Spleen (tissue), 11 donors: ENCODE measurements around the gene SUGP2. TPM values are rescaled to one million over a fixed set of nuclear protein-coding genes. Genes with fewer than 3 reads are reported as not detected.
A peak's percentile ranks its signal among the peaks of the same experiment; 100 is the strongest.

ENCODE experiments used
- DNase-seq: peaks from one replicate; pipeline ENCODE4 v3.0.0-alpha.2; 2020
- H3K27ac ChIP-seq, 8 donors: fragments of 200-600 bp; sonication (generic) in 7 of 8; 1 replicate in 4 of 8; 2 replicates in 4 of 8; pipeline versions ENCODE4 v1.5.0 to v1.8.0; 2016 to 2021; ENCODE audit warnings: inconsistent platforms in 4 of 8, mild to moderate bottlenecking in 4 of 8, moderate library complexity in 1 of 8
- H3K27me3 ChIP-seq, 7 donors: fragments of 200-600 bp; sonication (generic) in 6 of 7; replicated peaks in 1 of 7; 1 replicate in 4 of 7; 2 replicates in 3 of 7; pipeline versions ENCODE4 v1.5.0 to v1.8.0; 2016 to 2021; ENCODE audit warnings: inconsistent platforms in 3 of 7, mild to moderate bottlenecking in 1 of 7
- H3K36me3 ChIP-seq, 6 donors: fragments of 200-600 bp; sonication (generic) in 5 of 6; 1 replicate in 4 of 6; 2 replicates in 2 of 6; pipeline versions ENCODE4 v1.5.0 to v1.8.0; 2016 to 2021; ENCODE audit warnings: inconsistent platforms in 2 of 6
- H3K4me1 ChIP-seq, 6 donors: fragments of 200-600 bp; sonication (generic) in 5 of 6; 1 replicate in 3 of 6; 2 replicates in 3 of 6; pipeline versions ENCODE4 v1.5.0 to v1.8.0; 2016 to 2021; ENCODE audit warnings: inconsistent platforms in 3 of 6
- H3K4me3 ChIP-seq, 8 donors: fragments of 200-600 bp; sonication (generic) in 7 of 8; 1 replicate in 4 of 8; 2 replicates in 4 of 8; pipeline versions ENCODE4 v1.5.0 to v1.8.0; 2016 to 2021; ENCODE audit warnings: inconsistent platforms in 4 of 8, mild to moderate bottlenecking in 4 of 8, moderate library complexity in 2 of 8
- H3K9me3 ChIP-seq, 8 donors: fragments of 200-600 bp; sonication (generic) in 7 of 8; 1 replicate in 4 of 8; 2 replicates in 4 of 8; pipeline versions ENCODE4 v1.5.0 to v1.8.0; 2016 to 2021; ENCODE audit warnings: inconsistent platforms in 4 of 8
- CTCF ChIP-seq, 11 experiments: fragments of 200-600 bp in 7 of 11; fragments of 450-650 bp in 4 of 11; sonication (generic) in 4 of 11; IDR thresholded peaks in 8 of 11; conservative IDR thresholded peaks in 3 of 11; 1 replicate in 7 of 11; 2 replicates in 4 of 11; pipeline versions ENCODE4 v1.4.0 to v1.8.0; 2016 to 2021; ENCODE audit warnings: antibody characterized with exemption in 11 of 11, inconsistent platforms in 4 of 11, mild to moderate bottlenecking in 1 of 11
- POLR2A ChIP-seq, 3 donors: fragments of 450-650 bp; IDR thresholded peaks; one replicate each; pipeline ENCODE4 v1.5.1; 2017; ENCODE audit warnings: antibody characterized with exemption in 3 of 3, mild to moderate bottlenecking in 1 of 3
- POLR2AphosphoS5 ChIP-seq, 3 donors: sonication (generic); formaldehyde crosslinking; IDR thresholded peaks; one replicate each; pipeline ENCODE4 v1.5.1; 2017; ENCODE audit warnings: antibody characterized with exemption in 3 of 3
- WGBS, 5 donors: extraction: QIAGEN DNeasy Blood & Tissue Kit in 3 of 5; methylation state at CpG; one replicate each; pipeline versions ENCODE4 v1.1.5 to v1.1.7; 2013 to 2018; 5-methylcytosine and 5-hydroxymethylcytosine counted together
- intact Hi-C: fragments of 100-400 bp; cut with DNase I; formaldehyde crosslinking; loops from one replicate; pipeline ENCODE4 v1.15.0; 2023; ENCODE audit warnings: low total_unique reads
- polyA plus RNA-seq, 3 donors: library from polyadenylated mRNA; stranded (reverse); fragments of 200-250 nt; gene quantifications; one replicate each; pipeline ENCODE4 v1.2.1, GENCODE V29; 2013
- total RNA-seq, 7 donors: library from RNA; depleted of rRNA in 3 of 7; stranded (reverse); fragments of >200 nt in 3 of 7; fragmentation: NEBNext Ultra II Directional in 4 of 7; extraction: Animal tissue kit (Norgen Biotek cat#: 25700) in 4 of 7; gene quantifications; one replicate each; pipeline versions ENCODE4 v1.1.0 to v1.2.1, GENCODE V29; 2016 to 2021
- donor health status: healthy with polysubstance abuse.
- donor health status: DM: no; HTN: no; CAD: no; lungs with moderate emphysema.
- donor health status: DM: no; HTN: no; CAD: no.
- donor health status: Bipolar disorder and iron deficiency.
- donor health status: healthy.
- donor health status: DM: no; HTN: no; CAD: no.
- donor health status: DM: yes; HTN: yes; CAD: no.

Gene SUGP2
- total and polyA plus RNA-seq, 10 donors: 54.5 to 127 (median 87.6) TPM

GRCh38 chr19:19055701-19056100 lies 22.4 kb upstream of the SUGP2 start:
- Histone ChIP-seq H3K9me3 (no peaks in the 10 kb centered on the region), H3K27me3 (no peaks in the 10 kb centered on the region), H3K4me1 (no peaks in the 10 kb centered on the region), H3K27ac (no peak overlapping the region), H3K4me3 (no peak overlapping the region), H3K36me3 (peaks cover 0 to 100% (median 58%) of the 10 kb centered on the region in 6 donors)
- TF ChIP-seq POLR2AphosphoS5 (IDR thresholded peaks at IDR 0.05) (no peak), POLR2A (IDR thresholded peaks at IDR 0.05) (no peak), CTCF (IDR thresholded peaks at IDR 0.05 in 8 of 11, conservative IDR thresholded peaks at IDR 0.05 in 3 of 11) (no peak)
- no peak for DNase-seq
- intact Hi-C loops: no loop called here
- 92 to 97% (median 95%) methylated on average over 7 to 13 of the region's 13 CpGs for WGBS, 5 donors

GRCh38 chr19:19054939-19055440 lies 21.7 kb upstream of the SUGP2 start:
- peaks cover 0 to 100% (median 64%) of the 10 kb centered on the region in 6 donors for H3K36me3 ChIP-seq

GRCh38 chr19:19054315-19054938 lies 21.1 kb upstream of the SUGP2 start:
- Histone ChIP-seq H3K4me3 (no peak overlapping the region), H3K27ac (no peak overlapping the region), H3K27me3 (no peaks in the 10 kb centered on the region), H3K9me3 (no peaks in the 10 kb centered on the region), H3K36me3 (peaks cover 0 to 100% (median 68%) of the 10 kb centered on the region in 6 donors), H3K4me1 (no peaks in the 10 kb centered on the region)
- TF ChIP-seq POLR2A (IDR thresholded peaks at IDR 0.05) (no peak), CTCF (IDR thresholded peaks at IDR 0.05 in 8 of 11, conservative IDR thresholded peaks at IDR 0.05 in 3 of 11) (no peak), POLR2AphosphoS5 (IDR thresholded peaks at IDR 0.05) (no peak)
- intact Hi-C loops: no loop called here
- DNase-seq: no peak
- WGBS, 5 donors: 88 to 99% (median 97%) methylated on average over 11 to 15 of the region's 15 CpGs

More at GRCh38 chr19:19054939-19055440, 21.7 kb upstream of the SUGP2 start:
- intact Hi-C loops: no loop called here
- Histone ChIP-seq H3K27ac (no peak overlapping the region), H3K4me1 (no peaks in the 10 kb centered on the region), H3K27me3 (no peaks in the 10 kb centered on the region), H3K9me3 (no peaks in the 10 kb centered on the region), H3K4me3 (no peak overlapping the region)
- WGBS, 5 donors: 96 to 98% (median 97%) methylated on average over 9 to 19 of the region's 19 CpGs
- no peak for DNase-seq
- no peak for TF ChIP-seq POLR2A (IDR thresholded peaks at IDR 0.05)
- TF ChIP-seq CTCF (IDR thresholded peaks at IDR 0.05 in 8 of 11, conservative IDR thresholded peaks at IDR 0.05 in 3 of 11): no peak
- no peak for TF ChIP-seq POLR2AphosphoS5 (IDR thresholded peaks at IDR 0.05)

GRCh38 chr19:19053508-19054314 lies 20.4 kb upstream of the SUGP2 start:
- H3K27me3 ChIP-seq: no peaks in the 10 kb centered on the region
- H3K4me1 ChIP-seq: no peaks in the 10 kb centered on the region
- TF ChIP-seq CTCF (IDR thresholded peaks at IDR 0.05 in 8 of 11, conservative IDR thresholded peaks at IDR 0.05 in 3 of 11) (peak; percentile 14 to 82 (median 74)), POLR2A (IDR thresholded peaks at IDR 0.05) (no peak)
- DNase-seq: peak; percentile 86
- H3K4me3 ChIP-seq: no peak overlapping the region
- intact Hi-C loops: no loop called here
- peaks cover 0 to 99% (median 69%) of the 10 kb centered on the region in 6 donors for H3K36me3 ChIP-seq
- WGBS, 5 donors: 85 to 93% (median 91%) methylated on average over 22 to 25 of the region's 25 CpGs
- no peaks in the 10 kb centered on the region for H3K9me3 ChIP-seq
- H3K27ac ChIP-seq: no peak overlapping the region
